NCI-H774 (cell line): Measurements from ENCODE around the gene INHA.

Experiments used
- DNase-seq: peaks from one replicate; lab custom pipeline; 2025; lab: John Stamatoyannopoulos, UW

INHA gene

GRCh38 chr2:219575566-219576504 lies 3.7 kb downstream of the INHA start:
- no peak for DNase-seq

- peak; percentile 22 for DNase-seq
Measured at GRCh38 chr2:219576505-219577388, 4.6 kb downstream of the INHA start.

GRCh38 chr2:219578811-219579613 lies 6.9 kb downstream of the INHA start:
- DNase-seq = no peak

- DNase-seq = no peak
Measured at GRCh38 chr2:219581346-219581745, 9.2 kb downstream of the INHA start.

- no peak for DNase-seq
Measured at GRCh38 chr2:219591091-219591490, 19.0 kb downstream of the INHA start.

- no peak for DNase-seq
Measured at GRCh38 chr2:219592736-219593135, 20.6 kb downstream of the INHA start.

- DNase-seq = no peak
Measured at GRCh38 chr2:219593154-219593553, 21.0 kb downstream of the INHA start.

GRCh38 chr2:219595256-219595655 lies 23.1 kb downstream of the INHA start:
- no peak for DNase-seq

GRCh38 chr2:219596954-219597551 lies 24.9 kb downstream of the INHA start:
- DNase-seq = no peak

- DNase-seq = peak; percentile 95
Measured at GRCh38 chr2:219597552-219598307, 25.6 kb downstream of the INHA start, which contains the start of gene STK11IP. TSS of gene STK11IP (plus strand) at chr2:219597857. CDS start at chr2:219598120, 263 bp downstream.

- no peak for DNase-seq
Measured at GRCh38 chr2:219598308-219599078, 26.4 kb downstream of the INHA start.

GRCh38 chr2:219603771-219604170 lies 31.7 kb downstream of the INHA start:
- no peak for DNase-seq

GRCh38 chr2:219605607-219605954 lies 33.5 kb downstream of the INHA start:
- no peak for DNase-seq

- no peak for DNase-seq
Measured at GRCh38 chr2:219607931-219608330, 35.8 kb downstream of the INHA start.

GRCh38 chr2:219608399-219608964 lies 36.4 kb downstream of the INHA start:
- no peak for DNase-seq

- DNase-seq = no peak
Measured at GRCh38 chr2:219609149-219609750, 37.1 kb downstream of the INHA start.

- DNase-seq = no peak
Measured at GRCh38 chr2:219611306-219611705, 39.2 kb downstream of the INHA start.

GRCh38 chr2:219611866-219612576 lies 39.9 kb downstream of the INHA start:
- DNase-seq = no peak
